Lower leg skin (tissue), 4 donors: ENCODE measurements around the gene SUGCT. TPM values are rescaled to one million over a fixed set of nuclear protein-coding genes. Genes with fewer than 3 reads are reported as not detected.

ENCODE experiments used
- DNase-seq, 2 donors: peaks; one replicate each; pipeline ENCODE4 v3.0.0-alpha.2; 2019; ENCODE audit warnings: low spot score in 2 of 2
- H3K4me3 ChIP-seq: fragments of 200-600 bp; sonication (generic); 2 replicates; pipeline ENCODE4 v1.5.1; 2017; ENCODE audit warnings: mild to moderate bottlenecking, low read depth; ENCODE audit not compliant: poor library complexity, severe bottlenecking
- POLR2A ChIP-seq, 2 donors: fragments of 450-650 bp; IDR thresholded peaks; one replicate each; pipeline ENCODE4 v1.6.1; 2016 to 2017; ENCODE audit warnings: antibody characterized with exemption in 2 of 2, mild to moderate bottlenecking in 1 of 2, moderate library complexity in 1 of 2
- WGBS, 2 donors: methylation state at CpG; one replicate each; pipeline ENCODE4 v1.1.5; 2018; 5-methylcytosine and 5-hydroxymethylcytosine counted together
- intact Hi-C: fragments of 100-400 bp; cut with DNase I; formaldehyde crosslinking; loops from one replicate; pipeline ENCODE4 v1.15.0; 2023; ENCODE audit warnings: low total_unique reads
- total RNA-seq, 4 donors: library from RNA; depleted of rRNA; stranded (reverse); fragments of >200 nt; gene quantifications; one replicate each; pipeline ENCODE4 v1.1.0, GENCODE V29; 2016
- TF ChIP-seq, protein P1 (sequence below), 3 donors: fragments of 450-650 bp; IDR thresholded peaks; one replicate each; pipeline ENCODE4 v1.5.1; 2016; ENCODE audit warnings: antibody characterized with exemption in 3 of 3, mild to moderate bottlenecking in 3 of 3, moderate library complexity in 2 of 3

Gene SUGCT
- total RNA-seq, 4 donors from 2014 or later: 0.49 to 1.6 (median 0.59) TPM; not detected in 1

DNA sequence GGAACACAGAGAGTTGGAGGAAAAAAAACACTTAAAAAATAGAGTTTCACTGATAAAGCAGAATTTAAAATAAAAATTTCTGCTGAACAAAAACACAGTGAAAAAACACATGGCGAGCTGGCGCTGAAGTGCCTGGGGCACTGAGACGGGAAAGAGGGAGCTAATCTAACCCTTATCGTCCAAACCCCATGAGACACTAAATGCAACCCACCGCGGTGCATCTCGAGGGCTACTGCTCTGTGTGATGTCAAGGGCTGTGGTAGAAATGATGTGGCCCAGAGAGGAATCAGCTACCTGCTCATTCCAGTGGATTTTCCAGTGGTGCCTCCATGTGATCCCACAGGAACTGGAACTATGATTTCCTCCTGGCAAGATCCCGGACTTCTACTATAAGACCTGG is 499.3 kb downstream of the SUGCT start:
- intact Hi-C loops: no loop called here
- no peak for TF ChIP-seq POLR2A (IDR thresholded peaks at IDR 0.05)
- TF ChIP-seq, protein P1, sequence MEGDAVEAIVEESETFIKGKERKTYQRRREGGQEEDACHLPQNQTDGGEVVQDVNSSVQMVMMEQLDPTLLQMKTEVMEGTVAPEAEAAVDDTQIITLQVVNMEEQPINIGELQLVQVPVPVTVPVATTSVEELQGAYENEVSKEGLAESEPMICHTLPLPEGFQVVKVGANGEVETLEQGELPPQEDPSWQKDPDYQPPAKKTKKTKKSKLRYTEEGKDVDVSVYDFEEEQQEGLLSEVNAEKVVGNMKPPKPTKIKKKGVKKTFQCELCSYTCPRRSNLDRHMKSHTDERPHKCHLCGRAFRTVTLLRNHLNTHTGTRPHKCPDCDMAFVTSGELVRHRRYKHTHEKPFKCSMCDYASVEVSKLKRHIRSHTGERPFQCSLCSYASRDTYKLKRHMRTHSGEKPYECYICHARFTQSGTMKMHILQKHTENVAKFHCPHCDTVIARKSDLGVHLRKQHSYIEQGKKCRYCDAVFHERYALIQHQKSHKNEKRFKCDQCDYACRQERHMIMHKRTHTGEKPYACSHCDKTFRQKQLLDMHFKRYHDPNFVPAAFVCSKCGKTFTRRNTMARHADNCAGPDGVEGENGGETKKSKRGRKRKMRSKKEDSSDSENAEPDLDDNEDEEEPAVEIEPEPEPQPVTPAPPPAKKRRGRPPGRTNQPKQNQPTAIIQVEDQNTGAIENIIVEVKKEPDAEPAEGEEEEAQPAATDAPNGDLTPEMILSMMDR (IDR thresholded peaks at IDR 0.05): no peak
- no peak overlapping the region for H3K4me3 ChIP-seq
- WGBS, 2 donors: 92 to 93% methylated on average over 8 of the region's 8 CpGs
- DNase-seq: no peak

DNA sequence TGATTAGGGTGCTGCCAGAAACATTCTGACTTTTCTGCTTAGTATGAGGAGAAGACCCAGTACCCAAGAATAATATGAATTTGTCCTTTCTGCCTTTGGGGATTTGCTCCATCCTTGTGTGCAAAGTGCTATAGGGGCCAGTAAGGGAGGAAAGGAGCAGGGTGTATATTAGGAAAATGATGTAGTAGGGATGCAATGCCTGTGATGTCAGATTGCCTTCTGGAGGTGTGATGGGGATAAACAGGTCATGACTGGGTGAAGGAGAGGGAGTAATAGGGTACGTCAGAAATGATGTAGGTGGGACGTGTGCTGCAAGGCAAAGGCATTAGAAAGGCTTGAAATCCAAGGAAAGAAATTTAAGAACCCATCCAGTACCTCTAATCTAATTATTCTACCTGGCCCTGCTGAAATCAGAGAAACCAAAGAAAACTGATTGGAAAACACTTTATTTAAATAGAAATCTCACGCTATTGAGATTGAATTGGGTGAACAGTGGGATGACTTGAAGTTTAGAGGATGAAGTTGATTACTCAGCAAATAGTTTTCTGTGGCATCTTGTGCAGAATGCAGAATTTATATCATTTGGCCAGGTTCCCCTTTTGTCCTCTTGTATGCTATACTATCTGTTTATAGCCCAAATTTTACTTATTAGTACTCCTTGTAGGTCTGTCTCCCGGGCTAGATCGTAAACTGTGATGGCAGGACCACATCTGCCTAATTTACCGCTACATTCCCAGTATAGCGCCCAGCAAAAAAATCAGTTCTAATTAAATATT is 503.9 kb downstream of the SUGCT start:
- no peak for DNase-seq
- no peak overlapping the region for H3K4me3 ChIP-seq
- intact Hi-C loops: no loop called here
- no peak for TF ChIP-seq POLR2A (IDR thresholded peaks at IDR 0.05)
- 84 to 86% methylated on average over 7 of the region's 7 CpGs for WGBS, 2 donors

DNA sequence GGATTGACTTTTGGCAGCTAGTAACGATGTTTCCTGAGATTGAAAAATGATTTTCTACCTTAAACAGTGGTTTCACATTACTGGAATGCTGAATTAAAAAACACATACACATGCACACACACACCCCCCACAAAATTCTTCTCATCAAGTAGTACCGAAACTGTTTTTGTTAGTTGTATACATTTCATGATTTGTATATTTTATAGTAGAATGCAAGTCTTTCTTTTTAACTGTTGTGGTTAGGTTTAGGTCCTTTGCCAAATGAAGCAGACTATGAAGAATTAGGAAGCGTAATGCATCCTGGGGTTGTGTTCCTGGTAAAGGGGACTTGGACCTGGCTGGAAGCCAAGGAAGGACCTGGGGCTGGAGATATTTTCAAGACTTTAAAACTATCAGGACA is 505.8 kb downstream of the SUGCT start:
- H3K4me3 ChIP-seq: no peak overlapping the region
- intact Hi-C loops: no loop called here
- TF ChIP-seq, protein P1 (IDR thresholded peaks at IDR 0.05): no peak
- no peak for TF ChIP-seq POLR2A (IDR thresholded peaks at IDR 0.05)
- 66% methylated on average over 3 of the region's 3 CpGs for WGBS, 2 donors
- DNase-seq: no peak

DNA sequence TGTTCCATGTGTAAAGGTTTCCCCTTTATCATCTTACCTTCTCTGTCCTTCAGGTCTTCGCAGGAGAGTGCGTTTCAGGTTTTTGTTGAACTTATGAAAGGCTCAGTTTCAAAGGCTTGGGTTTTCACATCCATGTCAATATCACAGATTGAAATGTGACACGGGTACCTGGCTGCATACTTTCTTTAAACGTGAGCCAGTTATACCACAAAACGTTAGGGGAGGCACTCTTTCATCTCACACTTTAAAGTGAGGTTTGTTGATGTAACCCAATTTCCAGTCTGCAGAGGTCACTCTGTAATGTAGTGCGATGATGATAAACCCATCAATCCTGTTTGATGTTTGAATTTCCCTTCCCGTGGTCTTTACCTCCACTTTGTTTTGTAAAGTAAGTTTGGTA is 506.9 kb downstream of the SUGCT start:
- 42 to 66% methylated on average over 7 of the region's 7 CpGs for WGBS, 2 donors
- intact Hi-C loops: no loop called here
- no peak for TF ChIP-seq POLR2A (IDR thresholded peaks at IDR 0.05)
- TF ChIP-seq, protein P1 (IDR thresholded peaks at IDR 0.05): no peak
- DNase-seq: no peak
- no peak overlapping the region for H3K4me3 ChIP-seq

DNA sequence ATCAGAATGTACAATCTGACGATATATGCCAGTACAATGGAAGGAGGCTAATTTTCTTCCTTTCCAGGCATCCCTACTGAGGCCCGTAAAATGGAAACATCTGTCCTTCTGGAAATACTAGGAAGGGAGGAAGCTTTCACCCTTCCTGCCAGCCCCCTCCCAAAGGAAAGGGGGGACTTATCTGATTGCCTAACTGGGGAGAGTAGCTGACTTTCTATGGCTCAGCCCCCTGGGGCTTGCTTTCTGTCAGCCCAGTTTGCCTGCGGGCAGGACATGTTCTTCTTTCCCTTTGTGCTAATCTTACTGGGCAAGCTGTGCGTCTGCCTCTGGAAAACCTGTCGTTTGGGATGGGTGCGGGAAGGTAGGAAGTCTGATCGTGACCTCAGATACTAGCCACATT is 508.9 kb downstream of the SUGCT start:
- 77 to 82% methylated on average over 7 of the region's 7 CpGs for WGBS, 2 donors

DNA sequence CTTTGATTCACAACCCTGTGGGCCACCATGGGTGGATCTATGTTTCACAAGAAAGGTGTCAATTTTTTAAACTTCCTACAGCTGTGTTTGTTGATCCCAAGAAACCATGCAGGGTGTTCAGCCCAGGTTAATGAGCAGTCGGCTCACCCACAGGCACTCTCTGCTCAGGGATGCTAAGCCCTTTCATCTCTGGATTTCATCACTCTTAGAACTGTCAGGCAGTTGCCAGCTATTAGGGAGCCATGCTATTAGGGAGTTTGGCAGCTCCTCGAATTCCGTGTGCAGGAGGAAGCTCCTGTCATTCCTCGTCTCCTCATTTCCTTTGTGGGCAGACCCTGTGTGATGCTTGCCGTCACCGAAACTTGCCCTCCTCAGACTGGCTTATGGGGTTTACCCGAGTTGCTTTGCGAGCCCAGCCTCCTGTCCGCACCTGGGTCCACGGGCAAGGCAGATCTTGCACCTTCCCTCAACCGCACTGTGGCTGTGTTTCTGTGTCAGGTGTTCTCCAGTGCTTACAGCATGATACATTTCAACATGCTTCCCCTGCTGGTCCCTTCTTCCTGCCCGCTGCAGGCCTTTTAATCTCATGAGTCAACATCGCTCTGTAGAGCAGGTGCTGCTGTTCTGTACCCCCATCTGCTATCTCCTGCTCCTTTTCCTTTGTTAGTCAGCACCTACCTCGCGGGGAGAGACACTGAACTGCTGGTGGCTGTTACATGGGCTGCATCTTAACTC is 509.8 kb downstream of the SUGCT start:
- TF ChIP-seq, protein P1 (IDR thresholded peaks at IDR 0.05): no peak
- TF ChIP-seq POLR2A (IDR thresholded peaks at IDR 0.05): no peak
- DNase-seq: no peak
- no peak overlapping the region for H3K4me3 ChIP-seq
- 74 to 81% methylated on average over 15 of the region's 15 CpGs for WGBS, 2 donors
- intact Hi-C loops: no loop called here

More for the DNA sequence above, 508.9 kb downstream of the SUGCT start:
- TF ChIP-seq, protein P1 (IDR thresholded peaks at IDR 0.05): no peak
- TF ChIP-seq POLR2A (IDR thresholded peaks at IDR 0.05): no peak
- H3K4me3 ChIP-seq: no peak overlapping the region
- intact Hi-C loops: no loop called here
- no peak for DNase-seq
